ENCODE measurements around the gene GALNTL6.

DNA sequence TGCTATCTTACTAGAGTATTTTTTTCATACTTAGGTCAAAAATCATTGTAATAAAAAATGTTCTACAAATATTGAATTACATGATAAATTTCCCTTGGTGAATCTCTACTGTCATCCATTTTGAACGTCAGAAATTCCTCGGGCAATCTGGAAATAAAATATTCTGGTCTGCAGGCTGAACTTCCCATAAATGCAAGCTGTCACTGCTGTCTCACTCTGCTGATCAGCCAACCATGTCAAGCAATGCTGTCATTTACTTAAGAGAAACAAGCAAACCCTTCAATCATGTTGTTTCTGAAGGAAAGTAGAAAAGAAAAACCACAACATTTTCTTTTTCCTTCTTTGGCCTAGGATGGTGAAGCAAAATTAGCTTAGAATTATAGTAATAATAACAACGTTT lies 841.3 kb downstream of the GALNTL6 start:
- TF ChIP-seq EZH2 (IDR thresholded peaks at IDR 0.05; ENCODE audit: insufficient read depth, poor library complexity, severe bottlenecking) (no peak), EZH2phosphoT487 (IDR thresholded peaks at IDR 0.05; ENCODE audit: insufficient read depth, low read depth) (no peak)
